HPDE6-E6E7 (cell line): ENCODE data around the gene MYOF.

Source experiments
- DNase-seq: peaks from one replicate; pipeline ENCODE4 v3.0.0; 2011; ENCODE audit warnings: missing footprints; ENCODE audit errors: extremely low spot score

MYOF gene, protein sequence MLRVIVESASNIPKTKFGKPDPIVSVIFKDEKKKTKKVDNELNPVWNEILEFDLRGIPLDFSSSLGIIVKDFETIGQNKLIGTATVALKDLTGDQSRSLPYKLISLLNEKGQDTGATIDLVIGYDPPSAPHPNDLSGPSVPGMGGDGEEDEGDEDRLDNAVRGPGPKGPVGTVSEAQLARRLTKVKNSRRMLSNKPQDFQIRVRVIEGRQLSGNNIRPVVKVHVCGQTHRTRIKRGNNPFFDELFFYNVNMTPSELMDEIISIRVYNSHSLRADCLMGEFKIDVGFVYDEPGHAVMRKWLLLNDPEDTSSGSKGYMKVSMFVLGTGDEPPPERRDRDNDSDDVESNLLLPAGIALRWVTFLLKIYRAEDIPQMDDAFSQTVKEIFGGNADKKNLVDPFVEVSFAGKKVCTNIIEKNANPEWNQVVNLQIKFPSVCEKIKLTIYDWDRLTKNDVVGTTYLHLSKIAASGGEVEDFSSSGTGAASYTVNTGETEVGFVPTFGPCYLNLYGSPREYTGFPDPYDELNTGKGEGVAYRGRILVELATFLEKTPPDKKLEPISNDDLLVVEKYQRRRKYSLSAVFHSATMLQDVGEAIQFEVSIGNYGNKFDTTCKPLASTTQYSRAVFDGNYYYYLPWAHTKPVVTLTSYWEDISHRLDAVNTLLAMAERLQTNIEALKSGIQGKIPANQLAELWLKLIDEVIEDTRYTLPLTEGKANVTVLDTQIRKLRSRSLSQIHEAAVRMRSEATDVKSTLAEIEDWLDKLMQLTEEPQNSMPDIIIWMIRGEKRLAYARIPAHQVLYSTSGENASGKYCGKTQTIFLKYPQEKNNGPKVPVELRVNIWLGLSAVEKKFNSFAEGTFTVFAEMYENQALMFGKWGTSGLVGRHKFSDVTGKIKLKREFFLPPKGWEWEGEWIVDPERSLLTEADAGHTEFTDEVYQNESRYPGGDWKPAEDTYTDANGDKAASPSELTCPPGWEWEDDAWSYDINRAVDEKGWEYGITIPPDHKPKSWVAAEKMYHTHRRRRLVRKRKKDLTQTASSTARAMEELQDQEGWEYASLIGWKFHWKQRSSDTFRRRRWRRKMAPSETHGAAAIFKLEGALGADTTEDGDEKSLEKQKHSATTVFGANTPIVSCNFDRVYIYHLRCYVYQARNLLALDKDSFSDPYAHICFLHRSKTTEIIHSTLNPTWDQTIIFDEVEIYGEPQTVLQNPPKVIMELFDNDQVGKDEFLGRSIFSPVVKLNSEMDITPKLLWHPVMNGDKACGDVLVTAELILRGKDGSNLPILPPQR (N-terminal part only)

DNA sequence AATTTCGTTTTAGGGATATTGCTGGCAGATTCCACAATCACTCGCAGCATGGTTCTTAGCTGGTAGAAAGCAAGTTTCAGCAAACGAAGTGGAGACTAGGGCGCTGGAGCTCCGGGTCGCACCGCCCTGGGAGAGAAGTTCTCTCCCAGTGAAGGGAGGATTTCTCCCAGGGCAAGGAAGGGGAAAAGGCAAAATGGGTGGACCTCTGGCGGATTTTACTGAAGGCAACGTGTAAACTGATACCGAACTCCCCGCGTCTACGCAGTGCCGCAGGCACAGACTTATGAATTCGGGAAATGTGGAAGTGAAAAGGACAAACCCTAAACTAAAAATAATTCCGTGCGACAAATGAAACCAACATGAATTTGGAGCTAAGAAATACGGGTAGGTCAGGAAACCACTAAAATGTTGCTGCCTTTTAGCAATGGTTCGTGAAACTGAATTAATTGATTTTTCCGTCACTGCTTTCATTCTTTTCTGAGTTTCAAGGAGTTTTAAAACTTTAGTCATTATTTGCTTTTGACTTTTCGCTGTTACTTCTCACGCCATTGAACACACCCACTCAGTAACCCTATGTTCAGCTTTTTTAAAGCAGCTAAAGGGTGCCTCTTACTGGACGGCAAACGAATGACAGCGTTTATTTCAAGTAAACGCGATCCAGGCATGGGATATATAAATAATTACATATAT, at the start of gene MYOF:
Gene MYOF, minus strand, starts transcription at position 190 of the 690 bp plus-strand sequence. Its CDS starts 140 bp downstream, at position 50.
- peak; percentile 79 for DNase-seq

- DNase-seq: no peak
Measured at GRCh38 chr10:93518531-93518930, 36.4 kb upstream of the MYOF start.

DNA sequence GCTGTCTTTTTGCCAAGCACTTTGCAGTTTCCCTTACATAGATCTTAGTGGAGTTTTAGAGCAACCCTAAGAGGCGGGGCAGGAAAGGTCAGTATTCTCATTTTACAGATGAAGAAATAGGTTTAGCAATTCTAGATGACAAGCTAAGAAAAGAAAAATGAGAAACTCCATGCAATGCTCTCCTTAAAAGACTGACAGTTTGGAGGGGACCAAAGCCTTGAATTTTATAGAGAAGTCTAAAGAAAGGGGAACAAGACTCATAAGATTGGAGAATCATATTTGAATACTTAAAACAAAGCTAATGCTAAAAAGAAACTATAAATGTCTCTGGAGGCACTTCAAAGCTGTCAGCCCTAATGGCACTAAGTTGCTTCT, 33.9 kb upstream of the MYOF start:
- DNase-seq: no peak

- no peak for DNase-seq
Measured at GRCh38 chr10:93515071-93516005, 33.2 kb upstream of the MYOF start.

DNA sequence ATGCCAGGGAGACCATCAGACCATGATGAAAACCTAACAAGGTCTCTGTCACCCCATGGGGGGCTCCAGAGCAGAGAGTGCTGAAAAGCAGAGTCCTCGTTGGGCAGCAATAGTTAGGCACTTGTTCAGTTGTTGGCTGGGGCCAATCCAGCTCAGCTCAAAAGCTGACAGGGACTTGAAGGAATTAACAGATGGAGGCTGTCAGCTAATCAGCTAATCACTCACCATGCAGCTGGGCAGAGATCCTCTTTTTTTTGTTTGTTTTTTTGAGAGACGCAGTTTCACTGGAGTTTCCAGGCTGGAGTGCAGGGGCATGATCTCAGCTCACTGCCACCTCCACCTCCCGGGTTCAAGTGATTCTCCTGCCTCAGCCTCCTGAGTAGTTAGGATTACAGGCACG, 32.4 kb upstream of the MYOF start:
- DNase-seq: no peak

DNA sequence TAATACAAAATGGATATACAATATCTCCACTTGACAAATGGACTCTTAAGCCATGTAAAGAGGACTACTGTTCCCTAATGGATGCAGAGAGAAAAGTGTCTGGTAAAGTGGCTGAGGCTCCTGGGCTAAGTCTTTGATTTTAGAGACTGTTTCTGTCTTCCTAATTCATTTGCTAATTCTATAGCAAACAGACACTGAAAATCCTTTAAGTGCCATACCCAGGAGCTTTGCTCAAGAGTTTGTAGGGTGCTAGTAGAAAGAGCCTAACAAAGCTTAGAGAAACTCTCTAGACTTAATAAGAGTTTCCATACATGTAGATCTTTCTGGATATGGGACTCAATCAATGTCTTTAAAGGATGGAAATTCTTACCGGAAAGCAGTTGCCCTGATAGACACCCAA, 31.0 kb upstream of the MYOF start:
- no peak for DNase-seq

DNA sequence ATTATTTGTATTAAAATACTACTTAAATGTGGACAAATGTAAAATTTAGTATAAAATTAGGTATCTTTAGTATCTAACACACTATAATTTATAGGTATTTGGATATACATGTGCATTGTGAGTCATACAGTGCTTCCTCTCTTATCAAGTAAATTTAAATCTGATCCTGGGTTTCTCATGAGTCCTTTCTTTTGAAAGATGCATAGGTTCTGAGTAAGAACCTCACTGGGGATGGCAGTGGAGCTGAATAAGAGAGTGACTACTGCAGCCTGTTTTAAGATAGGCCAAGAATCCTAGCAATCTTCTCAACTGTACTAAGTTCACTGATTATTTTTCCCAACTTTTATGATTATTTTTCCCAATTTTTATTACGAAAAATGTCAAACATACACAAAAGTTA, 30.4 kb upstream of the MYOF start:
- no peak for DNase-seq

- no peak for DNase-seq
Measured at GRCh38 chr10:93509816-93510215, 27.7 kb upstream of the MYOF start.

DNA sequence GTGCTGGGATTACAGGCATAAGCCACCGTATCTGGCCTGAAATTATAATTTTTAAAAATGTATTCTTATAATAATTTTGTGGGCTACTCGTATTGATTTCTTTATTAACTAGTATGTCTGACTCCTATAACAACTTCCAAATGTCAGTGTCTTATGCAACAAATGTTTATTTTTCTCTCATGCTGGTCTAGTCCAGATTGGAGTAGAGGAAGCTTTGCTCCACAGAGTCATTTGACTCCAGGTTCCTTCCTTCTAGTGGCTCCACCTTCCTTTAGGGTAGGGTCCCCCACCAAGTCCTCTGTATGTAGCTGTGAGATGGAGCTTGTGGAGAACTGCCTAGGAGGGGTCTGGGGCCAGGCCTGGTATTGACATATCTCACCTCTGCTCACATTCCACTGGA, 22.9 kb upstream of the MYOF start:
- DNase-seq: no peak

GRCh38 chr10:93503075-93503474, 20.9 kb upstream of the MYOF start:
- no peak for DNase-seq

GRCh38 chr10:93501650-93502049, 19.5 kb upstream of the MYOF start:
- DNase-seq: no peak

GRCh38 chr10:93498166-93498565, 16.0 kb upstream of the MYOF start:
- no peak for DNase-seq

- DNase-seq: peak; percentile 86
Measured at GRCh38 chr10:93496322-93497041, 14.3 kb upstream of the MYOF start, which contains the start of gene CEP55. Gene CEP55, plus strand, starts transcription at chr10:93496612. Its CDS starts 3,440 bp downstream, at chr10:93500052.

DNA sequence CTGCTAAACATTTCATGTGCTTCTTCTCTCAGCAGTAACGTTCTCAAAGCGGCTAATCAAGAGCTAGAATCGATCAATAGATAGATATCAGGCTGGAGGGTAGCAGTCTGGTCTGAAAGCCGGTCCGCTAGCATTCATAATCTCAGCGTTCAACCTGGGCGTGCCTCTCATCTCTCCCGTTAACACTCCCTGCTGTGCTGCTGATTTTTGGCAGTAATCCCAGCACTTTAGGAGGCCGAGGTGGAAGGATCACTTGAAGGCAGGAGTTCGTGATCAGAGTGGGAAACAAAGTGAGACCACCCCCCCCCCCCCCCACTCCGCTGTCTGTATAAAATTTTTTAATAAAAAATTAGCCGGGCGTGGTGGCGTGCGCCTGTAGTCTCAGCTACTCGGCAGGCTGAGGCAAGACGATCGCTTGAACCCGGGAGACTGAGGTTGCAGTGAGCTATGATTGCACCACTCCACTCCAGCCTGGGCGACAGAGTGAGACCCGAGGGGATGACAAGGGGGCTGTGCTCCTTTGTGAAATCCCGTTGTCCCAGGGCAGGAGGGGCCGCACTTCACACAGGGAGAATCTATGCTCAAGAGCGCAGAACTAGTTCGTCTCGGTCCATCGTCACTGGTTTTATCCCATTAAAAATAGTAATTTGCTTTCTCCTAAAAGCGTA, 13.7 kb upstream of the MYOF start:
- DNase-seq: no peak

GRCh38 chr10:93494494-93494893, 12.4 kb upstream of the MYOF start:
- no peak for DNase-seq

GRCh38 chr10:93493162-93493561, 11.0 kb upstream of the MYOF start:
- no peak for DNase-seq

- DNase-seq: no peak
Measured at GRCh38 chr10:93491602-93492121, 9.5 kb upstream of the MYOF start.

- DNase-seq: no peak
Measured at GRCh38 chr10:93488956-93489528, 6.9 kb upstream of the MYOF start.
